Cardiac fibroblast (primary cell): ENCODE measurements around the gene CCNL2.

Source experiments
- DNase-seq, 2 donors: peaks; one replicate each; pipeline versions ENCODE4 v3.0.0 to v3.0.0-alpha.2; 2010; ENCODE audit warnings: low read depth in 2 of 2
- H3K4me3 ChIP-seq, 2 donors: replicated peaks in 1 of 2; 1 replicate in 1 of 2; 2 replicates in 1 of 2; pipeline ENCODE4 v1.5.1; 2011; ENCODE audit warnings: low read depth in 2 of 2, low read length in 2 of 2, mild to moderate bottlenecking in 2 of 2, moderate library complexity in 1 of 2
- TF ChIP-seq, protein P1 (sequence below): IDR thresholded peaks from one replicate; pipeline ENCODE4 v1.5.1; 2011; ENCODE audit warnings: low read depth, mild to moderate bottlenecking, low read length, inconsistent platforms

CCNL2 gene

DNA sequence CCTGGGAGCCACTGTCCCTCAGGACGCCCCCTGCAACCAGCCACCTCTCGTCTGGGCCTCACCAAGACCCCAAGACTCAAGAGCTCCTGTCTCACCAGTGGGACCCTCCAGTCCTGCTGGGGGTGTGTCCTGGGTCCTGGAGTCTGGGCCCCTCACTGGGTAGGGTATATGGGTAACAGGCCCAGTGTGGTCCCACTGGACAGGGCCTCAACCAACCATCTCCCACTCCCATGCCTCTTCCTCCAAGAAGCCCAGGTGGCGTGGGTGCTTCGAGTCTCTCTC is 35.6 kb upstream of the CCNL2 start:
- no peak for DNase-seq
- TF ChIP-seq, protein P1, sequence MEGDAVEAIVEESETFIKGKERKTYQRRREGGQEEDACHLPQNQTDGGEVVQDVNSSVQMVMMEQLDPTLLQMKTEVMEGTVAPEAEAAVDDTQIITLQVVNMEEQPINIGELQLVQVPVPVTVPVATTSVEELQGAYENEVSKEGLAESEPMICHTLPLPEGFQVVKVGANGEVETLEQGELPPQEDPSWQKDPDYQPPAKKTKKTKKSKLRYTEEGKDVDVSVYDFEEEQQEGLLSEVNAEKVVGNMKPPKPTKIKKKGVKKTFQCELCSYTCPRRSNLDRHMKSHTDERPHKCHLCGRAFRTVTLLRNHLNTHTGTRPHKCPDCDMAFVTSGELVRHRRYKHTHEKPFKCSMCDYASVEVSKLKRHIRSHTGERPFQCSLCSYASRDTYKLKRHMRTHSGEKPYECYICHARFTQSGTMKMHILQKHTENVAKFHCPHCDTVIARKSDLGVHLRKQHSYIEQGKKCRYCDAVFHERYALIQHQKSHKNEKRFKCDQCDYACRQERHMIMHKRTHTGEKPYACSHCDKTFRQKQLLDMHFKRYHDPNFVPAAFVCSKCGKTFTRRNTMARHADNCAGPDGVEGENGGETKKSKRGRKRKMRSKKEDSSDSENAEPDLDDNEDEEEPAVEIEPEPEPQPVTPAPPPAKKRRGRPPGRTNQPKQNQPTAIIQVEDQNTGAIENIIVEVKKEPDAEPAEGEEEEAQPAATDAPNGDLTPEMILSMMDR = no peak
- H3K4me3 ChIP-seq = no peak overlapping the region

- peak in 1 of 2 donors; percentile 36 for DNase-seq
- TF ChIP-seq, protein P1 = no peak
- H3K4me3 ChIP-seq = no peak overlapping the region
Measured at GRCh38 chr1:1434131-1434823, 35.1 kb upstream of the CCNL2 start.

- TF ChIP-seq, protein P1 = no peak
- no peak overlapping the region for H3K4me3 ChIP-seq
- peak; percentile 62 to 66 for DNase-seq
Measured at GRCh38 chr1:1433804-1434130, 34.6 kb upstream of the CCNL2 start.

DNA sequence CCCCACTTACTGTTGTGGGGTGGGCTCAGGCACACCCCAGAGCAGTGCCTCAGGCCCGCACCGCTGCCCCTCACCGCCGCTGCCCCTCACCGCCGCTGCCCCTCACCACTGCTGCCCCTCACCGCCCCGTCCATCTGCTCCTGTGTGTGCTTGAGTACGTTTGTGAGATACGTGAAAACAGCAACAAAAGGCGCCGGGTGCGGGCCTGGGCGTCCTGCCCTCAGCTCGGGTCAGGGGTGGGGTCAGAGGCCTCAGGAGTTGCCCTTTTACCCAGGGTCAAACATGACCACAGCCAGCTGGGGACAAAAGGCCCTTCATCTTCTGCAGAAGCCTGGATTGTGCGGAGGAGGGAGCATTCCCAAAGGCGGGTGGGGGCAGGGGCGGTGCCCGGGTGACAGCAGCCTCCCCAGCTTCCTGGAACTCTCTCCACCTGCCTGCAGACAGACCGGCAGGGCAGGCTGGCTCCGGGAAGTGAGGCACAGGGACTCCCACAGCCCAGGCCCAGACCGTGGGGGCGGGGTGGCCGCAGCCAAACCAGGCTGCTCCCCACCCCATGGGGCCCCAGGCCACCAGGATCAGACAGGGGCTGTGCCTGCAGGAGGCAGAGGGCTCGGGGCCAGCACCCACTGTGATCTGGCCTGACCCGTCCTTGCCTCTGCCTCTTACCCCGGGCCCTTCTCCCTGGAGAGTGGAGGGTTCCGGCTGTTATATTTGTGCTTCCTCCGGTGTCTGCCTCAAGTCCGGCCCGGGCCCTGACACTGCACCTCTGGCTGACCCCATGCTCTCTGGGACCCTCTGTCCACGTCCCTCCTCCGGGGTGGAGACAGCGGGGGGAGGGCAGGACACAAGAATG is 34.0 kb upstream of the CCNL2 start:
- H3K4me3 ChIP-seq = no peak overlapping the region
- DNase-seq = peak; percentile 25 to 36
- TF ChIP-seq, protein P1 = no peak

- no peak overlapping the region for H3K4me3 ChIP-seq
- no peak for DNase-seq
- TF ChIP-seq, protein P1 = no peak
Measured at GRCh38 chr1:1432274-1432950, 33.3 kb upstream of the CCNL2 start.

DNA sequence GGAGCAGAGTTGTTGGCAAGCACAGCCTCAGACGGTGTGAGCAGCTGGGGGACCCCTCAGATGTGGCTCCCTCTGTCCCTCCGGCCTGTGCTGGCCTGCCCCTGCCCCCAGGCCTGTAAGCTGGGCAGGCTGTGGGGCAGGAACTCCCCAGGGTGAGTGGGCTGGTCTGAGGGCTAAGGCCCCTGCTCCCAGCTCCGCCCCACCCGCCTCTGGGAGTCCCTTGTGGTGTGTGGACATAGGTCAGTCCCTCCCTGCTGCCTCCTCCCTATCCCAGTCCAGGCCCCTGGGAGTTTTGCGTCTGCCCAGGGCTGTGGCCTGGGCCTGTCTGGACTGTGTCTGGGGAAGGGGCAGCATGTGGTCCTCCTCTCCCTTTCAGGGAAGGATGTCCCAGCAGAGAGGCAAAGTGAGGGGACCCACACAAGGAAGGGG is 32.7 kb upstream of the CCNL2 start:
- H3K4me3 ChIP-seq = no peak overlapping the region
- DNase-seq = peak; percentile 54 to 55
- TF ChIP-seq, protein P1 = no peak
